Epithelial cell of esophagus (primary cell): ENCODE measurements around the gene NDRG3.

Experiments used
- DNase-seq: peaks from one replicate; pipeline ENCODE4 v3.0.0; 2010; ENCODE audit warnings: low read depth
- H3K4me3 ChIP-seq: 2 replicates; pipeline ENCODE4 v1.5.1; 2011; ENCODE audit warnings: mild to moderate bottlenecking, low read length, control low read depth
- CTCF ChIP-seq: IDR thresholded peaks from 2 replicates; pipeline ENCODE4 v1.5.1; 2011; ENCODE audit warnings: low read depth, mild to moderate bottlenecking, low read length, control low read depth, inconsistent platforms; ENCODE audit not compliant: insufficient read depth; ENCODE audit errors: missing control alignments

NDRG3 gene

DNA sequence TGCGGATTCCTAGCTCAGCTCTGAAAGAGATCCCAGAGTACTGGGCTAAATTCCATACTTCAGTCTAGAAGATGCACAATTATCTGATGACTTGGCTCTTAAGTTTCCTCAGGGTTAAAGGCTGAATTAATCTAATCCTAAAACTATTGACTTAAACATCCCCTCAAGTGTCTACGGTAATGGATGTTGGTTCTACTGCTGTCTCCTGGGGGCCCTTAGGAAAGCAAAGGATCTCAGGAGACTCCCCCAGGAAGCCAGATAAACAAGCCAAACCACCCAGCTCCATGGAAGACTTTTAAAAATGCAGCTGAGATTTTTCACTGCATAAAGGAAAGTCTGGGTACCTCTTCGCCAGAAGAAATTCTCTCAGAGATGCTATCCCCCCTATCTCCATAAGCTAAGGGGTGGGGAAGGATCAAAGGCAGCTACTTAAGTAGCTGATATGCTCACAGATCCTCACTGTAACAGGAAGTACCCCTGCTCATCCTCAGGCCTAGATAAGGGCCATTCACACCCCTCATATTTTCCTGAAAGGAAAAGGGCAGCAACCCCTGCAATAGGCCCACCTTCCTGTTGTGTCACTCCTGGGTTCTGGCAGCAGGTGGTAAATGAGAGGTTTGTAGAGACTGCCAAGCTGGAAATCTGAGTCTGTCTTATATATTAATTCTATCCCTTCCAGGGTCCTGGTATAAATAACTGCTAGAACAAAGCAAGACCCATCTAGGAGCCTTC is 9.3 kb downstream of the NDRG3 start:
- TF ChIP-seq CTCF = no peak
- DNase-seq = no peak
- no peak overlapping the region for H3K4me3 ChIP-seq

DNA sequence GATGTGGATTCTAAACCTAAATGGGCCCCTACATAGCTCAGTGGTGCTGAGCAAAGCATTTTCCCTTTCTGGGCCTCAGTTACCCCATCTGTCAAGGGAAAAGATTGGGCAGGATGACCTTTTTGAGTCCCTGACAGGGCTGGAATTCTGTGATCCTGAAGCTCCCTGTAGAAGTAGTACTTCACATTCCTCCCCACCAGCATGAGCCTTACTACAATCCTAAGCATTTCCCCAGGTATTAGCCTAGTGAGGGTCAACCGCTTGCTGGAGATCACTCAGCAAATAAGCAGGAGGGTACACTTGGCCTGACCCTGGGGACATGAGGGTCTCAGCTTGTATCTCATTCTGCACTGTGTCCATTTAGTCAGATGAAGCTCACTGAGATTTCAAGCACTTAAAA is 13.4 kb downstream of the NDRG3 start:
- no peak overlapping the region for H3K4me3 ChIP-seq
- no peak for TF ChIP-seq CTCF
- no peak for DNase-seq

- peak; percentile 71 for DNase-seq
- H3K4me3 ChIP-seq = no peak overlapping the region
- TF ChIP-seq CTCF = peak; percentile 39
Observed at GRCh38 chr20:36728986-36729385, 16.9 kb downstream of the NDRG3 start.

- peak; percentile 30 for DNase-seq
- no peak for TF ChIP-seq CTCF
- H3K4me3 ChIP-seq = no peak overlapping the region
Observed at GRCh38 chr20:36726168-36726567, 19.7 kb downstream of the NDRG3 start.

DNA sequence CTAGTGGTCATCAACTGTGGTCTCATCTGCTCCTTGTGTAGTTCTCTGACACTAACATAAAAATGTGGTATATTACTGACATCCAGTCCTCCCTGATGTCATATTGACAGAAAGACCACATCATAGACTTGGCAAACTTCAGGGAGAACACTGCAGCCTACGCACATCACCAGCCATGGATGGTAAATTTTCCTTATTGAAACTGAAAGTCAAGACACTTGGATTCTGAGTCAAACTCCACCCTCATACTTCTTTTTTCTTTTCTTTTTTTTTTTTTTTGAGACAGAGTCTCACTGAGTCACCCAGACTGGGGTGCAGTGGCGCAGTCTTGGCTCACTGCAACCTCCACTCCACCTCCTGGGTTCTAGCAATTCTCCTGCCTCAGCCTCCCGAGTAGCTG is 25.4 kb downstream of the NDRG3 start:
- no peak for TF ChIP-seq CTCF
- no peak overlapping the region for H3K4me3 ChIP-seq
- no peak for DNase-seq

DNA sequence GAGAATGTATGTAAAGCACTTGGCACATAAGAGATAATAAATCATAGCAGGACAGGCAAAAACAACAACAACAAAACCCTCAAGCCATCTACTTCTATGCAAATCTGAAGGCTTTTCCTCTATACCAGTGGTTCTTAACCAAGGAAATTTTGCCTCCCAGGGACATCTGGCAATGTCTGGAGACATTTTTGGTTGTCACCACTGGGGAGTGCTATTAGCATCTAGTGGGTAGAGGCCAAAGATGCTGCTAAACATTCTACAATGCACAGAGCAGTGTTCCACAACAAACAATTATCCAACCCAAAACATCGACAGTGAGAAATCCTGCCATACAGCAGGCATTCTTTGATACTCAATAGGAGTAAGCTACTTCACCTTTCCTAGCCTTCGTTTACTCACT is 28.2 kb downstream of the NDRG3 start:
- H3K4me3 ChIP-seq = no peak overlapping the region
- DNase-seq = peak; percentile 19
- peak; percentile 42 for TF ChIP-seq CTCF

GRCh38 chr20:36717021-36717420 is 28.9 kb downstream of the NDRG3 start:
- H3K4me3 ChIP-seq = no peak overlapping the region
- no peak for TF ChIP-seq CTCF
- no peak for DNase-seq
